ENCODE data around the gene SIRT4. TPM values are rescaled to one million over a fixed set of nuclear protein-coding genes. Genes with fewer than 3 reads are reported as not detected.

SIRT4 gene
- total and polyA plus RNA-seq, 2 of the 4 experiments (the other 2 are of a cell fraction): 0.87 to 2.0 TPM

DNA sequence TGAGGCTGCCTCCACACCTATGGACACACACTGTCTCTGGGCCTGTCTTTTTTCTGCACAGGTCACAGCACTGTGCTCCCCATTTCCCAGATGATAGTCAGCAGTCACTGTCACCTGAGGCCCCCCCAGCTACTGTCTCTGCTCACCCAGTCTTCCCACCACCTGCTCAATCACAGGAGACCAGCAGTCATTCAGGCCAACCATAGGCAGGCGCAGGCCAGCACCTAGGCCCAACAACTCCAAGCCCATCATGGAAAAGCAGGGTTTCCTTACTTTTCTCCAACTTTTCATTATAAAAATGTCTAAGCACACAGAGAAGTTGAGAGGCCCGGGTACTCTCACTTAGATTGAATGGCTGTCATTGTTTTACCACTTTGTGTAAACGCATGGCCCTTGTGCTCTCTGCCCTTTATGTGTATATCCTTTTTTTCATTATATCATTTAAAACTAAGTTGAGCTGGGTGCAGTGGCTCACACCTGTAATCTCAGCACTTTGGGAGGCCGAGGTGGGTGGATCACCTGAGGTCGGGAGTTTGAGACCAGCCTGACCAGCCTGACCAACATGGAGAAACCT, 43.7 kb upstream of the SIRT4 start:
- Histone ChIP-seq H4K91ac (ENCODE audit: insufficient read depth, low read depth, low read length) (no peak overlapping the region), H3K4me3 (ENCODE audit: insufficient read depth, low read depth, low read length) (no peak overlapping the region), H2BK15ac (ENCODE audit: low read depth, low read length) (no peak overlapping the region), H4K8ac (ENCODE audit: low read depth in 2 of 2, low read length in 2 of 2) (peak overlapping the region in 1 of 2 experiments; percentile 2; a peak in 1 of 4 replicates), H3K27me3 (ENCODE audit: control insufficient read depth, insufficient read depth, low read length) (no peaks in the 10 kb centered on the region), H3K4me1 (ENCODE audit: control insufficient read depth, insufficient read depth, low read length) (peaks cover 36% of the 10 kb centered on the region), H3K56ac (ENCODE audit: extremely low read depth, insufficient read depth, low read length) (no peak overlapping the region), H3K27ac (ENCODE audit: insufficient read depth, low read length) (peak overlapping the region; percentile 13; the same call in 1 of the 2 replicates), H3K9me3 (ENCODE audit: control insufficient read depth, insufficient read depth, low read length) (no peaks in the 10 kb centered on the region), H3K23ac (ENCODE audit: low read depth, low read length) (peak overlapping the region; percentile 80), H2AFZ (replicated peaks; ENCODE audit: low read length, poor library complexity) (no peak overlapping the region), H3K79me1 (ENCODE audit: low read depth in 1 of 2, low read length in 2 of 2) (peaks cover 0 to 58% of the 10 kb centered on the region in 2 experiments; a peak in 2 of 4 replicates), H3K9me1 (ENCODE audit: insufficient read depth, low read length) (peaks cover 47% of the 10 kb centered on the region), H3K4ac (ENCODE audit: low read depth, low read length) (peak overlapping the region; percentile 52), H3K9ac (ENCODE audit: low read depth, low read length) (no peak overlapping the region), H4K5ac (ENCODE audit: low read depth, low read length) (no peak overlapping the region), H2BK20ac (ENCODE audit: low read depth, low read length) (no peak overlapping the region; the same call in 1 of the 2 replicates), H2BK5ac (ENCODE audit: low read depth, low read length, poor library complexity, severe bottlenecking) (peak overlapping the region; percentile 28), H3K18ac (ENCODE audit: low read depth, low read length) (no peak overlapping the region), H4K20me1 (ENCODE audit: insufficient read depth, low read length) (peaks cover 81% of the 10 kb centered on the region), H3K36me3 (ENCODE audit: control insufficient read depth, insufficient read depth, low read length) (peaks cover 12% of the 10 kb centered on the region), H3K4me2 (ENCODE audit: low read depth, low read length) (no peak overlapping the region), H2AK9ac (replicated peaks; ENCODE audit: low read depth, low read length, poor library complexity) (peak overlapping the region; percentile 83), H2AK5ac (ENCODE audit: low read depth, low read length) (peak overlapping the region; percentile 71; the same call in 1 of the 2 replicates), H2BK120ac (ENCODE audit: low read depth, low read length) (no peak overlapping the region), H3K14ac (replicated peaks; ENCODE audit: low read depth, low read length) (peak overlapping the region; percentile 80; the same call in 1 of the 2 replicates)
- DNase-seq (no peak), ATAC-seq (ENCODE audit: low read depth) (no peak)
- no peak for TF ChIP-seq CEBPB (IDR thresholded peaks at IDR 0.05; ENCODE audit: low read depth, low read length)
- no peak for TF ChIP-seq RCOR1 (IDR thresholded peaks at IDR 0.05; ENCODE audit: insufficient replicate concordance, low read length)
- TF ChIP-seq BHLHE40 (IDR thresholded peaks at IDR 0.05; ENCODE audit: low read depth, low read length): no peak
- no peak for TF ChIP-seq USF2 (IDR thresholded peaks at IDR 0.05; ENCODE audit: low read depth, low read length)
- TF ChIP-seq CHD1 (IDR thresholded peaks at IDR 0.05; ENCODE audit: low read depth, low read length): no peak
- TF ChIP-seq RFX5 (IDR thresholded peaks at IDR 0.05; ENCODE audit: low read depth, low read length): no peak
- no peak for TF ChIP-seq MAFK (IDR thresholded peaks at IDR 0.05; ENCODE audit: low read depth, low read length)
- WGBS, 2 experiments (ENCODE audit: extremely low coverage in 2 of 2, insufficient read length in 1 of 2): 90% methylated on average over 2 of the region's 5 CpGs; no CpG with 5 or more reads in 1 of the 2 experiments
- CTCF ChIA-PET: interaction anchor here (1.1 to 2.4 kb wide), 3 partner anchors 12 to 30 kb away, joined by 4 to 12 read pairs (median 8); no protein-coding TSS in a partner anchor
- BruUV-seq (replicated peaks): no TSS peak
- intact Hi-C loops (cut with micrococcal nuclease) (no loop called here), in situ Hi-C loops (cut with MboI; ENCODE audit: low sequenced_read_pairs) (no loop called here), dilution Hi-C loops (cut with HindIII; ENCODE audit: low sequenced_read_pairs, unreplicated experiment) (no loop called here)
- POLR2A ChIA-PET (ENCODE audit: unreplicated experiment): interaction anchor here (1.0 kb wide), 1 partner anchor 9 kb away, joined by 5 read pairs; no protein-coding TSS in a partner anchor
